ENCODE results near the gene SLC22A31. TPM values are rescaled to one million over a fixed set of nuclear protein-coding genes. Genes with fewer than 3 reads are reported as not detected.

SLC22A31 gene
- total RNA-seq, 6 donors from 2014 or later: 71.0 to 320 (median 174) TPM

DNA sequence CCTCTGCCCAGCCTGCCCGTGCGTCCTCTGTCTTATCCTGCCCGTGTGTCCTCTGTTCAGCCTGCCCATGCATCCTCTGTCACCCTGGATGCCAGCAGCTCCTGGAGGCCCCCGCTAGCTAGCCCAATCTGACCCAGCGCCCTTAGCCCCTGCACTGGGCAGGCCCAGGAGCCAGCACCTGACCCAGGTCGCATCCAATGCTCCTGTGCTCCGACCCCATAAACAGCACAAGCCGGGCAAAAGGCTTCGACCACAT is 15.7 kb downstream of the SLC22A31 start:
- no peak for DNase-seq

DNA sequence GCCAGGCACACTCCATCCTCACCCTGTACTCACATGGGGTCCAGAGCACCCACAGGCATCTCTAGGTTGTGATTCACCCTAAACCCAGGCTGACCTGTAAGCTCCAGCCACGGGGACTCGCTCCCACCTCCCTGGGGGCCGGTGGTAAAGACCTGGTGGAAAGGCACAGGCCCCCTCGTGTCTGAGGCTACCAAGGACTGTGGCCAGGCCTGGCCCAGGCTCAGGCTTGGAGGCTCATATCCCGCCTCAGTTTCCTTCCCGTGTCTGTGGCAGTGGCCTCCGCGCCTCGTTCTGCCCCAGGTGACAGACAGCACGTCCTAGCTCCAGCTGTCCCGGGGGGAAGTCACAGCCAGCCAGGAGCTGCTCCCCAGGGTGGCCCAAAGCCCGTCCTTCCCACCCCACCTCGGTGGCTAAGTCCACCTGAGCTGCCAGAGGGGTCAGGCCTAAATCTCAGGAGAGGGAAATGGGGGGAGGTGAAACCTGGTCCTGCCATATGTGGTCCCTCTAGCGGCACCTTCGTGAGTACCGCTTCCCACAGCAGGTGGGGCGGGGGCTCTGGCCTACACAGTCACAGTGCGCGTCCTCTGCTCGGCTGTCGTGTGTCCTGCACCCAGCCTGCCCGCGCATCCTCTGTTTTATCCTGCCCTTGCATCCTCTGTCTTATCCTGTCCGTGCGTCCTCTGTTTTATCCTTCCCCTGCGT is 16.2 kb downstream of the SLC22A31 start:
- DNase-seq (peak in 1 of 2 donors; percentile 60), ATAC-seq (ENCODE audit: low FRiP score in 2 of 2) (no peak)
- no peak overlapping the region for H3K27ac ChIP-seq
- no peaks in the 10 kb centered on the region for H3K4me1 ChIP-seq
- TF ChIP-seq EP300 (IDR thresholded peaks at IDR 0.05) (no peak), POLR2A (IDR thresholded peaks at IDR 0.05) (no peak), POLR2AphosphoS5 (IDR thresholded peaks at IDR 0.05) (no peak)
- TF ChIP-seq, protein P1, sequence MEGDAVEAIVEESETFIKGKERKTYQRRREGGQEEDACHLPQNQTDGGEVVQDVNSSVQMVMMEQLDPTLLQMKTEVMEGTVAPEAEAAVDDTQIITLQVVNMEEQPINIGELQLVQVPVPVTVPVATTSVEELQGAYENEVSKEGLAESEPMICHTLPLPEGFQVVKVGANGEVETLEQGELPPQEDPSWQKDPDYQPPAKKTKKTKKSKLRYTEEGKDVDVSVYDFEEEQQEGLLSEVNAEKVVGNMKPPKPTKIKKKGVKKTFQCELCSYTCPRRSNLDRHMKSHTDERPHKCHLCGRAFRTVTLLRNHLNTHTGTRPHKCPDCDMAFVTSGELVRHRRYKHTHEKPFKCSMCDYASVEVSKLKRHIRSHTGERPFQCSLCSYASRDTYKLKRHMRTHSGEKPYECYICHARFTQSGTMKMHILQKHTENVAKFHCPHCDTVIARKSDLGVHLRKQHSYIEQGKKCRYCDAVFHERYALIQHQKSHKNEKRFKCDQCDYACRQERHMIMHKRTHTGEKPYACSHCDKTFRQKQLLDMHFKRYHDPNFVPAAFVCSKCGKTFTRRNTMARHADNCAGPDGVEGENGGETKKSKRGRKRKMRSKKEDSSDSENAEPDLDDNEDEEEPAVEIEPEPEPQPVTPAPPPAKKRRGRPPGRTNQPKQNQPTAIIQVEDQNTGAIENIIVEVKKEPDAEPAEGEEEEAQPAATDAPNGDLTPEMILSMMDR (IDR thresholded peaks at IDR 0.05): no peak
- WGBS, 2 donors: 69 to 70% methylated on average over 14 to 26 of the region's 26 CpGs
- H3K4me3 ChIP-seq: no peak overlapping the region
- no peaks in the 10 kb centered on the region for H3K9me3 ChIP-seq
- H3K27me3 ChIP-seq: no peaks in the 10 kb centered on the region
- H3K36me3 ChIP-seq: no peaks in the 10 kb centered on the region

More for the DNA sequence above, 15.7 kb downstream of the SLC22A31 start:
- Histone ChIP-seq H3K9me3 (no peaks in the 10 kb centered on the region), H3K36me3 (no peaks in the 10 kb centered on the region), H3K4me1 (no peaks in the 10 kb centered on the region), H3K27ac (no peak overlapping the region), H3K4me3 (no peak overlapping the region), H3K27me3 (no peaks in the 10 kb centered on the region)
- ATAC-seq (ENCODE audit: low FRiP score in 2 of 2): peak in 1 of 2 donors; percentile 3
- no peak for TF ChIP-seq EP300 (IDR thresholded peaks at IDR 0.05)
- TF ChIP-seq, protein P1 (IDR thresholded peaks at IDR 0.05): no peak
- no peak for TF ChIP-seq POLR2AphosphoS5 (IDR thresholded peaks at IDR 0.05)
- TF ChIP-seq POLR2A (IDR thresholded peaks at IDR 0.05): no peak
- 73 to 84% methylated on average over 8 to 9 of the region's 9 CpGs for WGBS, 2 donors

DNA sequence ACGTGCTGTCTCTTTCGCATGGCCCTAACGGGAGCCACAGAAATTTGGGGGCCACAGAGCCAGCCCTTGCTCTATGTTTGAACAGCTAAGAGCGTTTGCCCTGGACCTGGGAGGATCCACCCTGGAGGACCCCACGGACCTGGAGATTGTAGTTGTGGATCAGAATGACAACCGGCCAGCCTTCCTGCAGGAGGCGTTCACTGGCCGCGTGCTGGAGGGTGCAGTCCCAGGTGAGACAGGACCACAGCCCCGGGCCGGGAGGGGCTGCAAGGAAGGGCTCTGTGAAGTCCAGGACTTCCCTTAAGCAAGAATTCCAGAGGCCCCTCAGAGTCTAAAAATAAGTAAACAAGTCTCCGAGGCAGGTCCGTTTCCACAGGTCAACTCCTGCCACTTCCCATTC is 16.9 kb downstream of the SLC22A31 start:
- H3K4me3 ChIP-seq: no peak overlapping the region
- H3K36me3 ChIP-seq: no peaks in the 10 kb centered on the region
- no peaks in the 10 kb centered on the region for H3K9me3 ChIP-seq
- 45 to 53% methylated on average over 5 to 12 of the region's 13 CpGs for WGBS, 2 donors
- H3K4me1 ChIP-seq: no peaks in the 10 kb centered on the region
- DNase-seq (peak in 1 of 2 donors; percentile 53), ATAC-seq (ENCODE audit: low FRiP score in 2 of 2) (no peak)
- TF ChIP-seq POLR2A (IDR thresholded peaks at IDR 0.05) (no peak), EP300 (IDR thresholded peaks at IDR 0.05) (no peak), POLR2AphosphoS5 (IDR thresholded peaks at IDR 0.05) (no peak)
- TF ChIP-seq, protein P1 (IDR thresholded peaks at IDR 0.05): no peak
- no peaks in the 10 kb centered on the region for H3K27me3 ChIP-seq
- no peak overlapping the region for H3K27ac ChIP-seq

DNA sequence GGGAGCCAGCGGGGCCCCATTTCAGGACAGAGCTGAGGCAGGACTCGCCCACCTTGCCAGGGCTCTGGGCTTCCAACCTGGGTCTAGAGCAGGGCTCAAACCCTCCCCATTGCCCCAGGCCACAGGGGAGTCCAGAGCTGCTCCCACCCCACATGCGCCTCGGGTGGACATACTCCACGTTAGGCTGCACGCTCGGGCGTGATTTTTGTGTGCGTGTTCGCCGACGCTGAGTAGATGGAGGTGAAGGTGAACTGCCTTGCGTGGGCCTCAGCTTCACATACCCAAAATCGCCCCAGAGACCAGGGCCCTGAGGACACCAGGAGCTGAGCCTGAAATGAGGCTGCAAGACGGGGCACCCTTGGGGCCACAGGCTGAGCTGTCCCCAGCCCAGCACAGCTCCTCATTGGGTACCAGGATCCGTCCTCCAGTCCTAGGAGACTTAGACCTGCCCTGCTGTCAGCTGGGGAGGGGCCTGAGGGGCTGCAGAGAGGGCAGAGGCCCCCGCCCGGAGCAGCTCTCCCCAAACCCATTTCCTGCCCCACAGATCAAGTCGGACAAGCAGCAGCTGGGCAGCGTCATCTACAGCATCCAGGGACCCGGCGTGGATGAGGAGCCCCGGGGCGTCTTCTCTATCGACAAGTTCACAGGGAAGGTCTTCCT is 20.6 kb downstream of the SLC22A31 start:
- Histone ChIP-seq H3K4me3 (no peak overlapping the region), H3K27me3 (no peaks in the 10 kb centered on the region)
- DNase-seq: peak in 1 of 2 donors; percentile 65

More for the DNA sequence above, 20.6 kb downstream of the SLC22A31 start:
- ATAC-seq (ENCODE audit: low FRiP score in 2 of 2): no peak
- no peaks in the 10 kb centered on the region for H3K4me1 ChIP-seq
- 84 to 100% methylated on average over 3 to 23 of the region's 25 CpGs for WGBS, 2 donors
- no peaks in the 10 kb centered on the region for H3K36me3 ChIP-seq
- H3K27ac ChIP-seq: no peak overlapping the region
- no peaks in the 10 kb centered on the region for H3K9me3 ChIP-seq
- TF ChIP-seq, protein P1 (IDR thresholded peaks at IDR 0.05): no peak
- no peak for TF ChIP-seq POLR2AphosphoS5 (IDR thresholded peaks at IDR 0.05)
- no peak for TF ChIP-seq POLR2A (IDR thresholded peaks at IDR 0.05)
- no peak for TF ChIP-seq EP300 (IDR thresholded peaks at IDR 0.05)
